Stimulated activated CD4-positive, alpha-beta T cell treated with anti-CD3 and anti-CD28 coated beads, TNF-alpha, amount 100 ng/mL, for 1 hour (primary cell): ENCODE results near the gene TNFRSF1A.
"Not testable (repeated sequence)": the region's sequence is repeated elsewhere in the genome, so short reads cannot be mapped to it uniquely, and the experiment has no call there.

Experiments
- DNase-seq, 3 donors: peaks; one replicate each; pipeline ENCODE4 v3.0.0-alpha.2; 2020; ENCODE audit warnings: low read depth in 3 of 3, low spot score in 1 of 3

Gene TNFRSF1A

DNA sequence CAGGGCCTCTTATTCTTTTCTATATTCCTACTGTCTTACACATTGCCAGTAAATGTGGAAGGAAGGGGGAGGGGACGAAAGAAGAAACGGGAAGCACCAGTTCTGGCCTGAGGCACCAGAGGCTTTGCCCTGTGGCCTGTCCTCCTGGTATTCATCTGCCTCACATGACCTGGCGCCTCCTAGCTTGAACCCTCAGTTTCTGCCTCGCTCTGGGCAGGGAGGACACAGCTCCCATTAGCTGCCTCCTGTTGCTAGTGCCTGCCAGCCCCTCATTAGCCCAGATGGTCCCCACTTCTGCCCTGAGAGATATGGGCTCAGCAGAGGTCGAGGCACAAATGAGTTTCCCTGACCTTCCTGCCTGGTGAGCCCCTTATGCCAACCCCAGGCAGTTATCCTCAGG, 34.3 kb downstream of the TNFRSF1A start:
- no peak for DNase-seq

DNA sequence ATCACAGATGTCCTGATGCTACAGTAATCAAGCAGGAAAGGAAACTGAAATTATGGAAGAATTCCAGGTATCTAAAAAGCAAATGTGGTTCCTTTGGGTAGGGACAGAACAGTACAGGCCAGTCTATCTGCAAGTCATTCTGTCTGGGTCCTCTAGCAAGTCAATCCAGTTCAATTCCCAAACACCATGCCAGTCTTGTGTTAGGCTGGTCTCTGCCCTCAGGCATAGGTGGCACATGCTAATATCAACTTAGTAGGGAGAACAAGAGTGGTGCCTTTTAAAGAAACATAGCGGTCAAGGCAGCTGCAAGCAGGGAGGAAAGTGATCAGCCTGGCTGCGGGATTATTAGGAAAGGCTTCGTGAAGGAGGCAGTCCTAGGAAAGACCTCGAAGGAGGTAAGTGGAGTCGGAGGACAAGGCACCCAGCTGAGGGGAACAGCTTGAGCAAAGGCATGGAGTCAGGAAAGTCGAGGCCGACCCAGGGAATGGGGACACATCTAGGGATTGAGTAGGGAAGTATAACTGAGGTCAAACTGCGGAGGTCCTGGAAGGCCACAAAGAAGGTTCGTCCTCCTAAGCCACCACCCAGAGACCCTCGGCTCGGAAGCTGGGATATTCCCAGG, 35.2 kb downstream of the TNFRSF1A start:
- no peak for DNase-seq

DNA sequence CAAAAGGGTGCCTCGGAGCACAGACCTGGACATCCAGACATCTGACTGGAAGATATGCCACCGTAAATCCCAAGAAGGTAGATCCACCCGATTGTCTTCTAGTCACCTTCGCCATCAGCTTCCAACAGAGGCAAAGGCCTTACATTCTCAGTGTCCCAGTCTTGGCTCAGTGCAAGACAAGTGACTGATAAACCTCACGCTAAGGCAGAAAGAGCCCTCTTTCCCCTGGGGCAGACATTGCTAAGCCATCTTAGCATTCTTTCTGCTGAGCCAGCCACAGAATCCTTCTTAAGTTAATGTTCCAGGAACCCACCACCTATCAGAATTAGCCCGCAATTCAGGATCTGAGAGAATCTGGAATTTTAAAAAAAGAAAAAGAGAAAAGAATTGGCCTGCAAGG, 35.7 kb downstream of the TNFRSF1A start:
- no peak for DNase-seq

- DNase-seq: no peak
Observed at GRCh38 chr12:6303071-6303470, 38.8 kb downstream of the TNFRSF1A start.

DNA sequence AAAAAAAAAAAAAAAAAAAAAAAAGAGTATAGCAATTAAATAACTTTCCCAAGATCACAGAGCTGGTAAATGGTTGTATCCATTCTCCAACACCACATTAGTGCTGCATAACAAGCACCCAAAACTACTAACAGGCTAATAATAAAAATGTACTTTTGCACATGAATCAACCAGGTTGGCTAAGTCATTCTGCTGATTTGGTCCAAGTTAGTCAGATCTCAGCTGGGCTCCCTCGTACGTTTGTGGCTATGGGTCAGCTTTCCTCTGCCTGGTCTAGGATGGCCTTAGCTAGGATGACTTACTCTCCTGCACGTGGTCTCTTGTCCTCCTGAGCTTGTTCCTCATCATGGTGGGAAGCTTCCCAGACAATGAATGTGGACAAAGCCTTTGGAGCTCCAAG, 39.3 kb downstream of the TNFRSF1A start:
- no peak for DNase-seq

DNA sequence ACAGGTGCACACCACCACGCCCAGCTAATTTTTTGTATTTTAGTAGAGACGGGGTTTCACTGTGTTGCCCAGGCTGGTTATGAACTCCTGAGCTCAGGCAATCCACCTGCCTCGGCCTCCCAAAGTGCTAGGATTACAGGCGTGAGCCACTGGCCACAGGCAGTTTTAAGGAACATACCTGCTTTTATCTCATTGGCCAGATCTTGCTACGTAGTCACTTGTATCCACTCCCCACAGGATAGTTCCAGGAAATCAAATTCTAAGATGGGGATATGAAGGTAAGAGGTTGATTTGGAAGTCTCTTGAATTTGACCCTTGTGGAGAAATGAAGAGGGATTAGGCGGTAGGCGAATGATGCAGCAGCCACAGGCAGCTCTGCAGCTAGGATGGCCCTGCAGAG, 40.2 kb downstream of the TNFRSF1A start:
- no peak for DNase-seq

DNA sequence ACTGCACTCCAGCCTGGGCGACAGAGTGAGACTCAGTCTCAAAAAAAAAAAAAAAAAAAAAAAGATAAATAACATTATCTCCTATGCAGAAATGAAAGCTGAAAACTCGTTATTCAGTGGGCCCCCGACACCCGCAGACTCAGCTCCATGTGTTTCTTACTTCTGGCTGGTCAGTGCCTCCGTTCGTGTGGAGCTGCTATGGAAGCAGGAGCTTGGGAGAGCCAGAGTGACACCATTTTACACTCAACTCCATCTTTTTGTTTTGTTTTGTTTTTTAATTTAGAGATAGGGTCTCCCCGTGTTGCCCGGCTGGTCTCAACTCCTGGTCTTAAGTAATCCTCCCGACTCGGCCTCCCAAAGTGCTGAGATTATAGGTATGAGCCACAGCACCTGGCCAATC, 44.7 kb downstream of the TNFRSF1A start:
- DNase-seq: no peak

- DNase-seq: no peak
Observed at GRCh38 chr12:6295094-6295811, 46.6 kb downstream of the TNFRSF1A start.

DNA sequence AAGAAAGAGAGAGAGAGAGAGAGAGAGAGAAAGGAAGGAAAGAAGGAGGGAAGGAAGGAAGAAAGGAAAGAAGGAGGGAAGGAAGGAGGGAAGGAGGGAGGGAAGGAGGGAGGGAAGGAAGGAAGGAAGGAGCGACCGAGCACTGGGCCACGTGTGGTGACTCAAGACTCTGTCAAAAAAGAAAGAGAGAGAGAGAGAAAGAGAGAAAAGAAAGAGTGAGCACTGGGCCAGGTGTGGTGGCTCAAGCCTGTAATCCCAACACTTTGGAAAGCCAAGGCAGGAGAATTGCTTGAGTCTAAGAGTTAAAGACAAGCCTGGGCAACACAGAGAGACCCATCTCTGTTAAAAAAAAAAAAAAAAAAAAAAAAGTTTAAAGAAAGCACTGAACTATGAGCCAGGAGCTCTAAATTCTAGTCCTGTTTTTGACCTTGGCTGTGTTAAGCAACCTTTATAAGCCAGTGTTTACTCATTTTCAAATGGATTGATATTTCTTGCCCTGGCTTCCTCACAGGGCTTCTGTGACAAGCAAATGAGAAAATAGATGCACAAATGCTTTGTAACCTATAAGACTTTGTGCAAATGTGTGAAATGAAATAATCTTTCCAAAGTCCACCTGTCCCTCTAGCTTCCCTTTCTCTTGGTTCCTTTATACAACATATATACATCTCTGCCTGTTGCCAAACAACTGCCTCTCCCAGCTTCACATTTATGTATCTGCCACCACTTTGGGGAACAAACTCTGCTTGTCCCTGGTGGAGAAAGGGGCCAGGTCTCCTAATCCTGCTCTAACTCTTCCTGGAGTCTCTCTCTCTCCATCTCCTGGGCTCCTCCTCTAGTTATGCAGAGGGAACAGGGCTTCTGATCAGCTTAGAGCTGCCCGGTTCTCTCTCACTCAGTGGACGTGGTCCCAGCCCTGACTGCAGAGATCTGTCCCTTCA, 47.5 kb downstream of the TNFRSF1A start:
- no peak for DNase-seq

DNA sequence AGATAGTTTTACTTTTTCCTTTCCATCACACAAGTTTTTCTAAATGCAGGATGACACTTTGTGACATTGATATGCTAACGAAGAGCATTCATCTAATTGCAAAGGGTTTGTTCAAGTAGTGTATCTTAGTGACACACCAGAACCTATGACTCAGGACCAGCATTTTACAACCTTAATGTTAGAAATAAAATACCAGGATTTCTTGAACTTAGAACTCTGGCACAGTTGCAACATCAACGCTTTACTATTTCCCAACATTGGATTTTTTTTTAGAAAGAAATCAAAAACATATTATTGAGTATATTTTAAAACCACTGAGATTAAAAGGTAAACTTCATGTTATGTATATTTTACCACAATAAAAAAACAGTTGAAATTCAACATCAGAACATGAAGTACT, 49.3 kb downstream of the TNFRSF1A start:
- no peak for DNase-seq

DNA sequence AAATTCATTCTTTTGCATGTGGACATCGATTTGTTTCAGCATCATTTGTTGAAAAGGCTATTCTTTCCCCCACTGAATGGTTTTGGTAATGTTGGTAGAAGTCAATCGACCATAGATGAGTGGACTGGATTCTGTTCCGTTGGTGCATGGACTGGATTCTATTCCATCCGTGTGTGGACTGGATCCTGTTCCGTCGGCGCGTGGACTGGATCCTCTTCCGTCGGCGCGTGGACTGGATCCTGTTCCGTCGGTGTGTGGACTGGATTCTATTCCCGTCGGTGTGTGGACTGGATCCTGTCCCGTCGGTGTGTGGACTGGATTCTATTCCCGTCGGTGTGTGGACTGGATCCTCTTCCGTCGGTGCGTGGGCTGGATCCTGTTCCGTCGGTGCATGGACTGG, 52.0 kb downstream of the TNFRSF1A start:
- not testable (repeated sequence) for DNase-seq

- not testable (repeated sequence) for DNase-seq
Observed at GRCh38 chr12:6289081-6289480, 52.8 kb downstream of the TNFRSF1A start.

DNA sequence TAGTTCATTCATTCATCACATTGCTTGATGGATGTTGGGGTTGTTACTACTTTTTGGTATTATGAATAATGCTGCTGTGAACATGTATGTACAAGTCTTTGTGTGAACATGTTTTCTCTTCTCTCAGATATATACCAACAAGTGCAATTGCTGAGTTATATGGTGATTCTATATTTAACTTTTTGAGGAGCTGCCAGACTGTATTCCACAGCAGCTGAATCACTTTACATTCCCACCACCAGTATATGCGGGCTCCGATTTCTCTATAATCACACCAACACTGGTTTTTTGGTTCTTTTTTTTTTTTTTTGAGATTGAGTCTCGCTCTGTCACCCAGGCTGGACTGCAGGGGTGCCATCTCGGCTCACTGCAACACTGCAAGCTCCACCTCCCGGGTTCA, 53.6 kb downstream of the TNFRSF1A start:
- DNase-seq: no peak

DNA sequence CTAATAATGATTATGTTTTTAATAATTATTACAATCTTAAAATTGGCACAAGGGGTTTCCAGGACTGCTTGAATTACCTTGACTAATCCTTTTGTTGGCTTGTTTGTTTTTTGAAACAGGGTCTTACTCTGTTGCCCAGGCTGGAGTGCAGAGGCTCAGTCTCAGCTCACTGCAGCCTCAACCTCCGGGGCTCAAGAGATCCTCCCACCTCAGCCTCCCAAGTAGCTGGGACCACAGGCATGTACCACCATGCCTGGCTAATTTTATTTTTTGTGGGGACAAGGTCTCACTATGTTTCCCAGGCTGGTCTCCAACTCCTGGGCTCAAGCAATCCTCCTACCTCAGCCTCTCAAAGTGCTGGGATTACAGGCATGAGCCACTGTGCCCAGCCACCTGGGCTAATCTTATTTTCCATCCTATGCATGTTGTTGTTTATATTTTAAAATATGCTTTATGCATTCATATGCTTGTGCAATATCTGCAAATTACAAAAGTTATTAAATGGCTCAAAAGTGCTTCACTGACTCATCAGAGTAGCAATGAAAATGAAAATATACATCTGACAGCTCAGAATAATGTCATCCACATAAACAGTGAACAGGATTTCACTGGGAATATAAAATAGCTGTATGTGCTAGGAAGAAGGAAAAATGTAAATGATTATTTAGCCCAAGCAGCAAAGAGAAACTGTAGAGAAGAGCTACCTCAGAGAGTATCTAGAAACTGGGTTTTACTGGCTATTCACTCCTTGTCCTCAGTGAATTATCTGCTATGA, 56.2 kb downstream of the TNFRSF1A start:
- no peak for DNase-seq

DNA sequence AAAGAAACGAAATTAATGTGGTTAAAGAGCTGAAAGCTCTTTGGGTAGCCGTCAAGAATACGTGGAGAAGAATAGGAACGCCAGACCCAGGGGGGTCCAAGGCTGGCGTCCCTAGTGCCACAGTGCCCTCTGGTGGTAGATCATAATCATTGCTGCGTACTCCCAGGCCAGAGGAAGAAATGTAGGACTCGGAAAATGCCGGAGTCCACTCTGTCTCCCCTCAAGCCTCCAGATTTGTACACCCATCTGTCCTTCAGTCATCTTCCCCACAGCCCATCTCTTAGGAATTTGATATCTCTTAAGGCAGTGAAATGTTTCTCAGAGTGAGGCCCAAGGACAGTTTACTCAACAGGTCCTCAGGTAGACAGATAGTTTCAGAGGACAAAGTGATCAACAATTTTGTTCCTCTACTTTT, 56.8 kb downstream of the TNFRSF1A start:
- DNase-seq: peak; percentile 6 to 37 (median 28)

DNA sequence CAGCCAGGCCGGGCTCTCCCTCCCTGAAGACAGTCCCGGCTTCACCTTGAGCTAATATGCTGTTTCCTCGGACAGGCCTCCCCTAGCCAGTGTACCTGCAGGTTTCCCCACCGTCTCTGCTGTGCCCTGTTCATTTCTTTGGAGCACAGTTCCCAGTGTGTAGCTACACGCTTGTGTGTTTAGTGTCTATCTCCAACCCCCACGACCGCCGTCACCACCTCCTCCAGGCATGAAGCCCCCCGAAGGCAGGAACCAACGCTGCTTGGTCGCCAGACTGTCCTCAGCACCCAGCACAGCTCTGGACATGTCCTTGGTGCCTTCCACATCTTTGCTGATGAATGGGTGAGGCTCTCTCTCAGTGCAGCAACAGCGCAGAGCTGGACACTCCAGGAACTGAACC, 57.6 kb downstream of the TNFRSF1A start:
- DNase-seq: no peak

- DNase-seq: no peak
Observed at GRCh38 chr12:6282453-6282840, 59.4 kb downstream of the TNFRSF1A start.

GRCh38 chr12:6281081-6281809, 60.6 kb downstream of the TNFRSF1A start:
- no peak for DNase-seq

DNA sequence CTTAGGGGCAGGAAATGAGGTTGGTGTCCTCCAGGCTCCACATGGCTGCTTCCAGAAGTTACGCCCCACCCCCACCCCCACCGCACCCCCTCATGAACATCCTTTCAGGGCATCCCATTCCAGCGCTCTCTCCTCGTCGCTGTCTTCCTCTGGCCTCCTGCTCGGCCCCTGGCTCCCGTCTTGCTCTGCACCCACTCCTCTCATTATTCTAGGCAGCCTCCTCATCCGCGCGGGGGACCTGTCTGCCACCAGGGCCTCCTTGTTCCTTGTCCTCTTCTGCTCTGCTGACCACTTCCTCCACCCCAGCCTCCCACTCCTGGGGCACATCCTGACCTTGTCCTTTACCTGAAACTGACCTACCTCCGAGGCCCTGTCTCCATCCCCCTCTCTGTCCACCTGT, 61.2 kb downstream of the TNFRSF1A start:
- DNase-seq: no peak

DNA sequence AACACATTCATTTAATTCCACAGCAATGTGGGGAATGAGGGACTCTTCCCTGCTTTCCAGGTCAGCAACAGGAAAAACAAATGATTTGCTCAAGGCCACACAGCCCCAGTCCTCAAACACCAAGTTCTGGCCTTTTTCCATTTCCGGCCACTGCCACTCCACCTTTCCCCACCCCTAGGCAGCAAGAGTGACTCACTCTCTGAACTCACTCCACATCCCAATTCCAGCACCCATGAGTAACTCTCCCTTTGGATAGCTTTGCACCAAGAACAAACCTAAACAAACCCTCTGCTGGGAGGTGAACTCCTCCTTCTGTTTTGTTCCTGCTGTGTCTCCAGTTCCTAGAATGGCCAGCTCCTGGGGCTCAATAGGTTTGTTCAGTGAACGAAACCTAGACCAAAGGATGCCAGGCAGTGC, 61.8 kb downstream of the TNFRSF1A start:
- no peak for DNase-seq
